GM10248 (cell line): ENCODE results near the gene SLMAP.

ENCODE experiments used
- CTCF ChIA-PET: fragments of 300-600 bp; sonication (Branson Sonifier 250); formaldehyde crosslinking; extraction: SDS; loops from one replicate; lab custom pipeline; 2021; ENCODE audit warnings: antibody characterized with exemption; lab: Yijun Ruan, JAX
- POLR2A ChIA-PET: fragments of 350-650 bp; sonication (Branson Sonifier 250); formaldehyde crosslinking; extraction: SDS; loops from one replicate; lab custom pipeline; 2020; ENCODE audit warnings: antibody characterized with exemption; lab: Yijun Ruan, JAX
- DNase-seq: peaks from one replicate; pipeline ENCODE4 v3.0.0; 2012; ENCODE audit errors: extremely low spot score
- CTCF ChIP-seq: IDR thresholded peaks from 2 replicates; pipeline ENCODE4 v1.5.1; 2012; ENCODE audit warnings: mild to moderate bottlenecking, low read depth; ENCODE audit errors: extremely low read depth, missing control alignments, control extremely low read depth

SLMAP gene

GRCh38 chr3:57896691-57897090 lies 140.6 kb downstream of the SLMAP start:
- ChIA-PET CTCF (interaction anchor here (1.5 kb wide), 1 partner anchor 12 kb away, joined by 5 read pairs; no protein-coding TSS in a partner anchor), POLR2A (no interaction called here)
- no peak for TF ChIP-seq CTCF
- no peak for DNase-seq

GRCh38 chr3:57900786-57901185 lies 144.7 kb downstream of the SLMAP start:
- CTCF ChIA-PET = interaction anchor here (1.0 kb wide), 1 partner anchor 11 kb away, joined by 4 read pairs; no protein-coding TSS in a partner anchor

GRCh38 chr3:57903124-57903890 lies 147.2 kb downstream of the SLMAP start:
- DNase-seq = no peak
- ChIA-PET CTCF (interaction anchor here (0.7 to 0.9 kb wide), 2 partner anchors 8 to 15 kb away, joined by 3 read pairs; no protein-coding TSS in a partner anchor), POLR2A (no interaction called here)
- TF ChIP-seq CTCF = no peak

More at GRCh38 chr3:57900786-57901185, 144.7 kb downstream of the SLMAP start:
- POLR2A ChIA-PET = no interaction called here
- TF ChIP-seq CTCF = no peak
- no peak for DNase-seq

- TF ChIP-seq CTCF = no peak
- ChIA-PET POLR2A (no interaction called here), CTCF (interaction anchor here (0.9 to 2.5 kb wide), 8 partner anchors 8 to 810 kb away, joined by 3 to 7 read pairs (median 4); no protein-coding TSS in a partner anchor)
- no peak for DNase-seq
These were observed 154.9 kb downstream of the SLMAP start for GRCh38 chr3:57910990-57911389.

GRCh38 chr3:57911593-57911992 lies 155.5 kb downstream of the SLMAP start:
- ChIA-PET POLR2A (no interaction called here), CTCF (interaction anchor here (0.6 to 2.5 kb wide), 5 partner anchors 9 to 30 kb away, joined by 3 to 6 read pairs (median 3); no protein-coding TSS in a partner anchor)
- DNase-seq = no peak
- no peak for TF ChIP-seq CTCF

GRCh38 chr3:57917601-57918000 lies 161.5 kb downstream of the SLMAP start:
- ChIA-PET POLR2A (no interaction called here), CTCF (no interaction called here)
- no peak for TF ChIP-seq CTCF
- DNase-seq = no peak
